PC-3 (cell line): Measurements from ENCODE around the gene PSMA2.

ENCODE experiments used
- CTCF ChIP-seq: fragments of 300-600 bp; sonication (generic); conservative IDR thresholded peaks from 2 replicates; pipeline ENCODE4 v1.5.1; 2017; ENCODE audit warnings: antibody characterized with exemption, low read depth, mild to moderate bottlenecking, low read length
- EZH2 ChIP-seq: fragments of 300-600 bp; sonication (generic); IDR thresholded peaks from one replicate; pipeline ENCODE4 v1.6.1; 2017; ENCODE audit warnings: antibody characterized with exemption, mild to moderate bottlenecking, low read length; ENCODE audit not compliant: unreplicated experiment
- EZH2phosphoT487 ChIP-seq: fragments of 300-600 bp; sonication (generic); IDR thresholded peaks from 2 replicates; pipeline ENCODE4 v1.6.1; 2018; ENCODE audit warnings: mild to moderate bottlenecking, antibody characterized with exemption, low read length, borderline replicate concordance

GRCh38 chr7:42914421-42915045 lies 17.4 kb downstream of the PSMA2 start:
- TF ChIP-seq EZH2: no peak
- TF ChIP-seq CTCF: no peak
- TF ChIP-seq EZH2phosphoT487: no peak
